ENCODE measurements around the gene ZDHHC7. TPM values are rescaled to one million over a fixed set of nuclear protein-coding genes. Genes with fewer than 3 reads are reported as not detected.
A peak's percentile ranks its signal among the peaks of the same experiment; 100 is the strongest.

The ZDHHC7 gene
- total and polyA plus RNA-seq, 5 donors from 2014 or later = 26.0 to 42.6 (median 37.4) TPM

DNA sequence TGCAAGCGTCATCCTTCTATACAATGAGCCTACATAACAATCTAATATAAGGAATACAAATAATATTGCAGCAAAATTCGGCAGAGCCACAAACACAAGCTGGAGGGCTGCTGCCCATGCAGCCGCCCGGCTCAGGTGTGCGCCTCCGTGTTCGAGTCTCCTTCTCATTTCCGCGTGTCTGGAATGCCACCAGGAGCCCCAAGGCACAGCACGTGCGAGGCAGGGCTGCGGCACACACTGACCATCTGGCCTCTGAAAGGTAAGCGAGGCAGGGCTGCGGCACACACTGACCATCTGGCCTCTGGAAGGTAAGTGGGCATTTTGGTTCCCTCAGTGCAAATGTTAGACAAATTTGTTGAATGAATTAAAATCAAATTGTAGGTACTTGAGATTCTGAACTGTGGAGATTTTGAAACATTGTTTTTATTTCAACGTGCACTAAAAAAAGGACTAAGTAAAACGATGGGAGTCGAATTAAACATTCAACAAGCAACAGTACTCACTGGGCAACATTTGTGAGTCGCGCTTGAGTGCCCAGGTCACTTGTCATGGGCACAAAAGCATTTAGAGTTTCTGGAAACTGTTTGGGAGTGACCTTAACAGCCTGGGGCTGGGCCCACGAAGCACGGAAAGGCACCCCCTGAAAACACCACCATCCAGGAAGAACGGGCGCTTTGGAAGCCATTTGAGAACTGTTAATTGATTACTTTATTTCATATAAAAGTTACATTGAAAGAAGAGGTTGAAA is 37.4 kb downstream of the ZDHHC7 start:
- Histone ChIP-seq H3K4me3 (ENCODE audit: low read depth, low read length) (no peak overlapping the region), H3K27ac (ENCODE audit: insufficient read depth, low read length, poor library complexity, severe bottlenecking) (no peak overlapping the region), H3K27me3 (ENCODE audit: control insufficient read depth, insufficient read depth, low read length) (no peaks in the 10 kb centered on the region), H3K4me1 (ENCODE audit: control insufficient read depth, insufficient read depth, low read length, poor library complexity, severe bottlenecking) (no peaks in the 10 kb centered on the region), H3K36me3 (ENCODE audit: control insufficient read depth, insufficient read depth, low read length) (peaks cover 40% of the 10 kb centered on the region), H3K9me3 (ENCODE audit: control insufficient read depth in 2 of 2, low read length in 2 of 2) (no peaks in the 10 kb centered on the region)
- H3K36me3 Mint-ChIP-seq = peaks cover 34% of the 10 kb centered on the region
- no peaks in the 10 kb centered on the region for H3K9me3 Mint-ChIP-seq
- H3K4me1 Mint-ChIP-seq = peaks cover 0 to 5% (median 4%) of the 10 kb centered on the region in 4 donors
- no peak for DNase-seq
- no peak overlapping the region for H3K4me3 Mint-ChIP-seq
- no peak for ATAC-seq (ENCODE audit: low read depth in 2 of 2)
- peaks cover 4% of the 10 kb centered on the region for H3K27me3 Mint-ChIP-seq
- H3K27ac Mint-ChIP-seq = no peak overlapping the region

DNA sequence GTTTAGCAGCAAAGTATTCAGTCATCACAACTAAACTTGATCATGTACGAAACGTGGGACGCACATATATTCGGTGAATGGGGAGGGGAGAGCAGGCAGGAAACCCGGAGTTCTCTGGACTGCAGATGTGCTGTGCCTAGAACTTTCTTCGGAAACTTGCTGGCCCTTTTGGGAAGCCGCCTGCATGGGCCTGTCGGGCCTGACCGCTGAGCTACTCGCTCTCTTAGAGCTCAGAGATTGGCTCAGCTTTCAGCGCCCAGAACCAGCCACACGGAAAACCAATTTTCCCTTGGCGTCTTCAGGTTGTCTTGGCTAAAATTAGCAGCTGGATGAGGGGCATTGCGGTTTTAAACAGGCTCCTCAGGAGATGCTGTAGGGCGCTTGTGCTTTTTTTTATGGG is 38.1 kb downstream of the ZDHHC7 start:
- Mint-ChIP-seq H3K36me3 (peaks cover 34% of the 10 kb centered on the region), H3K4me3 (no peak overlapping the region), H3K9me3 (no peaks in the 10 kb centered on the region), H3K4me1 (peaks cover 0 to 5% (median 4%) of the 10 kb centered on the region in 4 donors), H3K27me3 (peaks cover 4% of the 10 kb centered on the region), H3K27ac (no peak overlapping the region)
- Histone ChIP-seq H3K27me3 (ENCODE audit: control insufficient read depth, insufficient read depth, low read length) (no peaks in the 10 kb centered on the region), H3K4me1 (ENCODE audit: control insufficient read depth, insufficient read depth, low read length, poor library complexity, severe bottlenecking) (no peaks in the 10 kb centered on the region), H3K4me3 (ENCODE audit: low read depth, low read length) (no peak overlapping the region), H3K27ac (ENCODE audit: insufficient read depth, low read length, poor library complexity, severe bottlenecking) (no peak overlapping the region), H3K9me3 (ENCODE audit: control insufficient read depth in 2 of 2, low read length in 2 of 2) (no peaks in the 10 kb centered on the region), H3K36me3 (ENCODE audit: control insufficient read depth, insufficient read depth, low read length) (peaks cover 38% of the 10 kb centered on the region)
- ATAC-seq (ENCODE audit: low read depth in 2 of 2) (no peak), DNase-seq (no peak)

DNA sequence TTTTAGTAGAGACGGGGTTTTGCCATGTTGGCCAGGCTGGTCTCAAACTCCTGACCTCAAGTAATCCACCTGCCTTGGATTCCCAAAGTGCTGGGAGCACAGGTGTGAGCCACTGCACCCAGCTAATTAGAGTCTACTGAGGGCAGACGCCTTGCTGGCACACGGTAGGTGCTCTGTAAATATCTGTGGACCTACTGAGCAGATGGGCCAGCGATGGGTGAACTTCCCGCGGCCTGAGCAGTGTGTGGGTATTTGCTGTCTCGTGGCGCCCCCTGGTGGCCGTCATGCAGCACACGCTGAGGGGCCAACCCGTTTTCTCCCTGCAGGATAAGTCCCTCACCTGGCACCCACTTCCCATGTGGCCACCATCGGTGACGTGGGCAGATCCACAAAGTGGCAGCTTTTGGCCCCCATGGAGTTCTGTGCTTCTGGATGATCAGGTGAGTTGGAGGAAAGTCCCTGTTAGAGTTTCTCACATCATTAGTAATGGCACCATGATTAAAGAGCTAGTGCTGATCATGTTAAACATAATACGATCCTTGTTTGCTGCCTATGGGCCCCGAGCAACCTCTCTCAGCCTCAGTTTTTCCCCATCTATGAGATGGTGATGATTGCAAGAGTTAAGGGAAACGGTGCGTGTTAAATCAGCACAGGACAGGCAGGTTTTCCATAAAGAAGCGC is 40.7 kb downstream of the ZDHHC7 start:
- peak overlapping the region in 2 of 3 donors; percentile 78 to 85 for H3K27ac Mint-ChIP-seq

DNA sequence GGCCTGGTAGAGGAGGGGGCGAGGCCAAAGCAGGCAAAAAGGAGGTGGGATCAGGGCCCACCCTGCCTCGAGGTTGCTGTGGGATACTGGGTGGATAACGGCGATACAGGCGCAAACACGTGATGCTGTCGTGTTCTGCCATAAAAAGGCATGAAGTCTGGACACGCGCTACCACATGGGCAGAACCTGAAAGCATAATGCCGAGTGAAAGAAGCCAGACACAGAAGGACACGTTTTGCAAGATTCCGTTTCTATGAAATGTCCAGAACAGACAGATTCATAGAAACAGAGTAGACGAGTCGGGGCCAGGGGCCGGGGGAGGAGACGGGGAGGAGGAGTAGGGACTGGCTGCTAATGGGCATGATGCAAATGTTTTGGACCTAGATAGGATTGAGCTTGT is 43.5 kb downstream of the ZDHHC7 start:
- no peak overlapping the region for H3K4me3 ChIP-seq (ENCODE audit: low read depth, low read length)
- no peak for ATAC-seq (ENCODE audit: low read depth in 2 of 2)
- H3K36me3 Mint-ChIP-seq = peaks cover 3% of the 10 kb centered on the region

More for the DNA sequence above, 40.7 kb downstream of the ZDHHC7 start:
- H3K27ac ChIP-seq (ENCODE audit: insufficient read depth, low read length, poor library complexity, severe bottlenecking) = no peak overlapping the region
- no peaks in the 10 kb centered on the region for H3K27me3 ChIP-seq (ENCODE audit: control insufficient read depth, insufficient read depth, low read length)
- no peaks in the 10 kb centered on the region for H3K9me3 ChIP-seq (ENCODE audit: control insufficient read depth in 2 of 2, low read length in 2 of 2)
- peak; percentile 63 to 87 (median 69) for DNase-seq
- H3K4me3 ChIP-seq (ENCODE audit: low read depth, low read length) = no peak overlapping the region
- peaks cover 4% of the 10 kb centered on the region for H3K27me3 Mint-ChIP-seq
- no peak overlapping the region for H3K4me3 Mint-ChIP-seq
- peaks cover 0 to 5% (median 4%) of the 10 kb centered on the region in 4 donors for H3K4me1 Mint-ChIP-seq
- H3K36me3 ChIP-seq (ENCODE audit: control insufficient read depth, insufficient read depth, low read length) = peaks cover 12% of the 10 kb centered on the region
- H3K9me3 Mint-ChIP-seq = peaks cover 0 to 2% (median 0%) of the 10 kb centered on the region in 7 donors
- no peaks in the 10 kb centered on the region for H3K4me1 ChIP-seq (ENCODE audit: control insufficient read depth, insufficient read depth, low read length, poor library complexity, severe bottlenecking)
- peak; percentile 75 to 81 for ATAC-seq (ENCODE audit: low read depth in 2 of 2)
- H3K36me3 Mint-ChIP-seq = peaks cover 18% of the 10 kb centered on the region

DNA sequence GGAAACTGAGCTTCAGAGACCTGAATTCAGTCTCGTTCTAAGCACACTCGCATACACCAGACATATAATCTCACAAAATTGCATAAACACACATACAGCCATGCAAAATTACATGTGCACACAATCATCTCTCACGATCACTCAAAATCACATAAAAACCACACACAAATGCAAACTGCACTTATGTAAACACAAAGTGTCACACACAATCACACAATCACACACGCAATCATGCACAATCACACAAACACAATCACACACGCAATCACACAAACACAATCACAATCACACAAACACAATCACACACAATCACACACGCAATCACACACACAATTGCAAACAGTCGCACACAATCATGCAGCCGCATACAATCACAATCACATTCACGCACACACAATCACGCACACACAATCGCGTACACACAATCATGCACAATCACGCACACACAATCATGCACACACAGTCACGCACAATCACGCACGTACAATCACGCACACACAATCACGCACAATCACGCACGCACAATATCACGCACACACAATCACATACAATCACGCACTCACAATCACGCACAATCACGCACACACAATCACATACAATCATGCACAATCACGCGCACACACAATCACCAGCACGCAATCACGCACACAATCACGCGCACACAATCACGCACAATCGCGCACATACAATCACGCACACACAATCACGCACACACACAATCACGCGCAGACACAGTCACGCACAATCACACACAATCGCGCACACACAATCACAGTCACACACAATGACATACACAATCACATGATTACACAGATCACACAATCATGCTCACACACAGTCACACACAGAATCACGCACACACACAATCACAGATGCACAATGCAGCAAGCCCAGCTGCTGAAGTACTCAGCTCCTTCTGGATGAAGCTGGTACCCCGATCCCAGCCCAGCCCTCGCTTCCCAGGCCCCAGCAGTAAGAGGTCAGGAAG is 45.6 kb downstream of the ZDHHC7 start:
- DNase-seq (no peak), ATAC-seq (ENCODE audit: low read depth in 2 of 2) (no peak)
- no peaks in the 10 kb centered on the region for H3K9me3 ChIP-seq (ENCODE audit: control insufficient read depth in 2 of 2, low read length in 2 of 2)
- Mint-ChIP-seq H3K27ac (peak overlapping the region in 1 of 3 donors; percentile 60), H3K4me1 (peaks cover 0 to 5% (median 4%) of the 10 kb centered on the region in 4 donors), H3K27me3 (peaks cover 12% of the 10 kb centered on the region), H3K4me3 (no peak overlapping the region), H3K9me3 (peaks cover 0 to 2% (median 0%) of the 10 kb centered on the region in 7 donors), H3K36me3 (peaks cover 3% of the 10 kb centered on the region)
- H3K4me1 ChIP-seq (ENCODE audit: control insufficient read depth, insufficient read depth, low read length, poor library complexity, severe bottlenecking) = no peaks in the 10 kb centered on the region
- no peaks in the 10 kb centered on the region for H3K27me3 ChIP-seq (ENCODE audit: control insufficient read depth, insufficient read depth, low read length)
- no peak overlapping the region for H3K27ac ChIP-seq (ENCODE audit: insufficient read depth, low read length, poor library complexity, severe bottlenecking)
- no peaks in the 10 kb centered on the region for H3K36me3 ChIP-seq (ENCODE audit: control insufficient read depth, insufficient read depth, low read length)
- H3K4me3 ChIP-seq (ENCODE audit: low read depth, low read length) = no peak overlapping the region

More for the DNA sequence above, 43.5 kb downstream of the ZDHHC7 start:
- Mint-ChIP-seq H3K4me1 (peaks cover 0 to 5% (median 4%) of the 10 kb centered on the region in 4 donors), H3K27me3 (peaks cover 10% of the 10 kb centered on the region), H3K4me3 (no peak overlapping the region), H3K9me3 (peaks cover 0 to 2% (median 0%) of the 10 kb centered on the region in 7 donors), H3K27ac (no peak overlapping the region)
- no peaks in the 10 kb centered on the region for H3K27me3 ChIP-seq (ENCODE audit: control insufficient read depth, insufficient read depth, low read length)
- no peaks in the 10 kb centered on the region for H3K9me3 ChIP-seq (ENCODE audit: control insufficient read depth in 2 of 2, low read length in 2 of 2)
- H3K4me1 ChIP-seq (ENCODE audit: control insufficient read depth, insufficient read depth, low read length, poor library complexity, severe bottlenecking) = no peaks in the 10 kb centered on the region
- no peaks in the 10 kb centered on the region for H3K36me3 ChIP-seq (ENCODE audit: control insufficient read depth, insufficient read depth, low read length)
- DNase-seq = no peak
- H3K27ac ChIP-seq (ENCODE audit: insufficient read depth, low read length, poor library complexity, severe bottlenecking) = no peak overlapping the region

DNA sequence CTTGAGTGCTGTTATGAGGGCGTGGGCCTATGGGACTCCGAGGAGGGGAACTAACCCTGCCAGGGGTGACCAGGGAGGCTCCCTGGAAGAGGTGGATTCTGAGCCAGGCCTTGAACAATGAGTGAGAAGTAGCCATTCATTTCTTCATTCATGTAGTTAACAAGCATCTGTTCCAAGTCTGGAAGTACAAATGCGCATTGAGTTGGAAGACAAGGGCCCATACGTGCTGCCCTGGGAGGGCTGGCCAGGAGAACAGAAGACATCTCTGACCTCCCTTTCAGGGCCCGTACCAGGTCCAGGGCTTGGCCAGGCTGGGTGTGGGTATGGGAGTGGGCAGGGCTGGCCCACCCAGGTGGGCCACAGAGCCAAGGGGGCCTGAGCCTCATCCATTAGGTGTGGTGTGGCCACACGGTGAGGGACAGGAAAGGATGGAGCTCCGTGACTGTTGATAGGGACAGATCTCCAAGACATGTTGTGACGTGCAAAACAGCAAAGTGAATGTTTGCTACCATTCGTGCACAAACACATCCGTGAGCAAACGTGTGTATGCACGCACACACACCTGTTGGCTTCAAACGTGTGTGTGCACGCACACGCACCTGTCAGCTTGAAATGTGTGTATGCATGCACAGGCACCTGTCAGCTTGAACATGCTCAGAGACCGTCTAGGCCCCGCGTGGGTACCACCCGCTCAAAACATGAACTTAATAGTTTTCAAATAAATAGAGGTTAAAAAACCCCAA is 46.8 kb downstream of the ZDHHC7 start:
- no peak for ATAC-seq (ENCODE audit: low read depth in 2 of 2)
- no peaks in the 10 kb centered on the region for H3K4me1 Mint-ChIP-seq

DNA sequence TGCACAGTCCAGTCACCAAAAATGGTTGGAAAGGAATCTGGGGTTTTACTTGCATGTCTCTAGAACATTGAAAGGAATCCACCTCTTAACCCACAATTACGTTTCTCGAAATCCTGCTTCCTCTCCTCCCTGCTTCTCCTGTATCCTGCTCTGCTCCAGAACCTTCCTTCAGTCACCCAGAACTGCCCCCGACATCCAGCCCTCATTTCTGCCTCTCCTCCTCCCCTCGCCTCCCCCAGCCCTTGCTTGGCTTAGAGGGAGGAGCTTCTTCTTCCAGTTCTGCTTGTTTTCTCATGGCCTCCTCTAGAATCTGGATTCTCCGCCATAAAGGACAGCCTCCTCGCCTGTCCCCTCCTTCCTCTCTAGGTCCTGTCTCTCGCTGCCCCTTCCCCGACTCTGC is 48.3 kb downstream of the ZDHHC7 start:
- Histone ChIP-seq H3K4me1 (ENCODE audit: control insufficient read depth, insufficient read depth, low read length, poor library complexity, severe bottlenecking) (no peaks in the 10 kb centered on the region), H3K36me3 (ENCODE audit: control insufficient read depth, insufficient read depth, low read length) (no peaks in the 10 kb centered on the region), H3K27me3 (ENCODE audit: control insufficient read depth, insufficient read depth, low read length) (no peaks in the 10 kb centered on the region), H3K4me3 (ENCODE audit: low read depth, low read length) (no peak overlapping the region), H3K9me3 (ENCODE audit: control insufficient read depth in 2 of 2, low read length in 2 of 2) (no peaks in the 10 kb centered on the region), H3K27ac (ENCODE audit: insufficient read depth, low read length, poor library complexity, severe bottlenecking) (no peak overlapping the region)
- no peaks in the 10 kb centered on the region for H3K36me3 Mint-ChIP-seq
- H3K27me3 Mint-ChIP-seq = peaks cover 8% of the 10 kb centered on the region
- DNase-seq (no peak), ATAC-seq (ENCODE audit: low read depth in 2 of 2) (no peak)
- no peak overlapping the region for H3K4me3 Mint-ChIP-seq
- H3K4me1 Mint-ChIP-seq = no peaks in the 10 kb centered on the region
- H3K9me3 Mint-ChIP-seq = peaks cover 0 to 2% (median 0%) of the 10 kb centered on the region in 7 donors
- H3K27ac Mint-ChIP-seq = no peak overlapping the region

More for the DNA sequence above, 46.8 kb downstream of the ZDHHC7 start:
- no peak for DNase-seq
- H3K36me3 ChIP-seq (ENCODE audit: control insufficient read depth, insufficient read depth, low read length) = no peaks in the 10 kb centered on the region
- H3K4me1 ChIP-seq (ENCODE audit: control insufficient read depth, insufficient read depth, low read length, poor library complexity, severe bottlenecking) = no peaks in the 10 kb centered on the region
- no peaks in the 10 kb centered on the region for H3K9me3 ChIP-seq (ENCODE audit: control insufficient read depth in 2 of 2, low read length in 2 of 2)
- peaks cover 0 to 2% (median 0%) of the 10 kb centered on the region in 7 donors for H3K9me3 Mint-ChIP-seq
- no peaks in the 10 kb centered on the region for H3K36me3 Mint-ChIP-seq
- no peak overlapping the region for H3K27ac Mint-ChIP-seq
- H3K27ac ChIP-seq (ENCODE audit: insufficient read depth, low read length, poor library complexity, severe bottlenecking) = no peak overlapping the region
- H3K4me3 Mint-ChIP-seq = no peak overlapping the region
- H3K27me3 Mint-ChIP-seq = peaks cover 8% of the 10 kb centered on the region
- H3K4me3 ChIP-seq (ENCODE audit: low read depth, low read length) = no peak overlapping the region
- no peaks in the 10 kb centered on the region for H3K27me3 ChIP-seq (ENCODE audit: control insufficient read depth, insufficient read depth, low read length)
